ENCODE results near the gene WFIKKN1.

DNA sequence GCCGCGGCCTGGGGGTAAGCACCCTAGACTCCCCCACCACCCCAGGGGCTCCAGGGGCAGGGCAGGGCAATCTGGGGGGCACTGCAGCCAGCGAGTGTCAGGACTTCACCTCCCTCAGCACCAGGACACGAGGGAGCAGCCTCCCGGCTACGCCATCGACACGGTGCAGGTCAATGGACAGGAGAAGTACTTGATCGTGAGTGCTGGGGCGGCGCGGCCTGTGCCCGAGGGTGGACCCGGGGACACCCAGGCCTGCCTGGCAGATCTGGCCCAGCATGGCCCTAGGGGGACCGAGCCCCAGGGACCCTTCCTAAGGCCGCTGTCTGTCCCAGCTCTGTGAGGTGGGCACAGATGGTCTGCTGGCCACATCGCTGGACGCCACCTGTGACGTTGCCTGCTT lies 41.6 kb downstream of the WFIKKN1 start:
- TF ChIP-seq, protein P1, sequence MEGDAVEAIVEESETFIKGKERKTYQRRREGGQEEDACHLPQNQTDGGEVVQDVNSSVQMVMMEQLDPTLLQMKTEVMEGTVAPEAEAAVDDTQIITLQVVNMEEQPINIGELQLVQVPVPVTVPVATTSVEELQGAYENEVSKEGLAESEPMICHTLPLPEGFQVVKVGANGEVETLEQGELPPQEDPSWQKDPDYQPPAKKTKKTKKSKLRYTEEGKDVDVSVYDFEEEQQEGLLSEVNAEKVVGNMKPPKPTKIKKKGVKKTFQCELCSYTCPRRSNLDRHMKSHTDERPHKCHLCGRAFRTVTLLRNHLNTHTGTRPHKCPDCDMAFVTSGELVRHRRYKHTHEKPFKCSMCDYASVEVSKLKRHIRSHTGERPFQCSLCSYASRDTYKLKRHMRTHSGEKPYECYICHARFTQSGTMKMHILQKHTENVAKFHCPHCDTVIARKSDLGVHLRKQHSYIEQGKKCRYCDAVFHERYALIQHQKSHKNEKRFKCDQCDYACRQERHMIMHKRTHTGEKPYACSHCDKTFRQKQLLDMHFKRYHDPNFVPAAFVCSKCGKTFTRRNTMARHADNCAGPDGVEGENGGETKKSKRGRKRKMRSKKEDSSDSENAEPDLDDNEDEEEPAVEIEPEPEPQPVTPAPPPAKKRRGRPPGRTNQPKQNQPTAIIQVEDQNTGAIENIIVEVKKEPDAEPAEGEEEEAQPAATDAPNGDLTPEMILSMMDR (conservative IDR thresholded peaks at IDR 0.05; ENCODE audit: low read depth, low read length) = no peak
- TF ChIP-seq POLR2A (IDR thresholded peaks at IDR 0.05; ENCODE audit: low read depth, low read length) (no peak), MAZ (IDR thresholded peaks at IDR 0.05; ENCODE audit: borderline replicate concordance, low read depth, low read length) (no peak), BHLHE40 (IDR thresholded peaks at IDR 0.05; ENCODE audit: low read depth, low read length) (no peak), RAD21 (IDR thresholded peaks at IDR 0.05; ENCODE audit: low read length) (no peak)
- TF ChIP-seq, protein P2, sequence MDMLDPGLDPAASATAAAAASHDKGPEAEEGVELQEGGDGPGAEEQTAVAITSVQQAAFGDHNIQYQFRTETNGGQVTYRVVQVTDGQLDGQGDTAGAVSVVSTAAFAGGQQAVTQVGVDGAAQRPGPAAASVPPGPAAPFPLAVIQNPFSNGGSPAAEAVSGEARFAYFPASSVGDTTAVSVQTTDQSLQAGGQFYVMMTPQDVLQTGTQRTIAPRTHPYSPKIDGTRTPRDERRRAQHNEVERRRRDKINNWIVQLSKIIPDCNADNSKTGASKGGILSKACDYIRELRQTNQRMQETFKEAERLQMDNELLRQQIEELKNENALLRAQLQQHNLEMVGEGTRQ (IDR thresholded peaks at IDR 0.05; ENCODE audit: low read depth, low read length) = no peak
